ENCODE results near the gene EPHB2. TPM values are rescaled to one million over a fixed set of nuclear protein-coding genes. Genes with fewer than 3 reads are reported as not detected.
A peak's percentile ranks its signal among the peaks of the same experiment; 100 is the strongest.

The EPHB2 gene
- total RNA-seq, 1 donor: 24.9 TPM

GRCh38 chr1:22794647-22795365 is 84.2 kb downstream of the EPHB2 start:
- DNase-seq (ENCODE audit: low read depth): peak; percentile 49
- TF ChIP-seq, protein P1, sequence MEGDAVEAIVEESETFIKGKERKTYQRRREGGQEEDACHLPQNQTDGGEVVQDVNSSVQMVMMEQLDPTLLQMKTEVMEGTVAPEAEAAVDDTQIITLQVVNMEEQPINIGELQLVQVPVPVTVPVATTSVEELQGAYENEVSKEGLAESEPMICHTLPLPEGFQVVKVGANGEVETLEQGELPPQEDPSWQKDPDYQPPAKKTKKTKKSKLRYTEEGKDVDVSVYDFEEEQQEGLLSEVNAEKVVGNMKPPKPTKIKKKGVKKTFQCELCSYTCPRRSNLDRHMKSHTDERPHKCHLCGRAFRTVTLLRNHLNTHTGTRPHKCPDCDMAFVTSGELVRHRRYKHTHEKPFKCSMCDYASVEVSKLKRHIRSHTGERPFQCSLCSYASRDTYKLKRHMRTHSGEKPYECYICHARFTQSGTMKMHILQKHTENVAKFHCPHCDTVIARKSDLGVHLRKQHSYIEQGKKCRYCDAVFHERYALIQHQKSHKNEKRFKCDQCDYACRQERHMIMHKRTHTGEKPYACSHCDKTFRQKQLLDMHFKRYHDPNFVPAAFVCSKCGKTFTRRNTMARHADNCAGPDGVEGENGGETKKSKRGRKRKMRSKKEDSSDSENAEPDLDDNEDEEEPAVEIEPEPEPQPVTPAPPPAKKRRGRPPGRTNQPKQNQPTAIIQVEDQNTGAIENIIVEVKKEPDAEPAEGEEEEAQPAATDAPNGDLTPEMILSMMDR (IDR thresholded peaks at IDR 0.05; ENCODE audit: insufficient read depth, low read length): no peak

GRCh38 chr1:22795366-22795714 is 84.7 kb downstream of the EPHB2 start:
- no peak overlapping the region for H3K4me3 ChIP-seq (ENCODE audit: low read depth, low read length)
- TF ChIP-seq, protein P1 (IDR thresholded peaks at IDR 0.05; ENCODE audit: insufficient read depth, low read length): no peak
- no peak for DNase-seq (ENCODE audit: low read depth)

More at GRCh38 chr1:22794647-22795365, 84.2 kb downstream of the EPHB2 start:
- H3K4me3 ChIP-seq (ENCODE audit: low read depth, low read length): no peak overlapping the region

GRCh38 chr1:22796642-22797041 is 86.0 kb downstream of the EPHB2 start:
- DNase-seq (ENCODE audit: low read depth): no peak
- H3K4me3 ChIP-seq (ENCODE audit: low read depth, low read length): no peak overlapping the region
- TF ChIP-seq, protein P1 (IDR thresholded peaks at IDR 0.05; ENCODE audit: insufficient read depth, low read length): no peak

GRCh38 chr1:22798083-22798482 is 87.4 kb downstream of the EPHB2 start:
- DNase-seq (ENCODE audit: low read depth): no peak
- TF ChIP-seq, protein P1 (IDR thresholded peaks at IDR 0.05; ENCODE audit: insufficient read depth, low read length): no peak
- no peak overlapping the region for H3K4me3 ChIP-seq (ENCODE audit: low read depth, low read length)

DNA sequence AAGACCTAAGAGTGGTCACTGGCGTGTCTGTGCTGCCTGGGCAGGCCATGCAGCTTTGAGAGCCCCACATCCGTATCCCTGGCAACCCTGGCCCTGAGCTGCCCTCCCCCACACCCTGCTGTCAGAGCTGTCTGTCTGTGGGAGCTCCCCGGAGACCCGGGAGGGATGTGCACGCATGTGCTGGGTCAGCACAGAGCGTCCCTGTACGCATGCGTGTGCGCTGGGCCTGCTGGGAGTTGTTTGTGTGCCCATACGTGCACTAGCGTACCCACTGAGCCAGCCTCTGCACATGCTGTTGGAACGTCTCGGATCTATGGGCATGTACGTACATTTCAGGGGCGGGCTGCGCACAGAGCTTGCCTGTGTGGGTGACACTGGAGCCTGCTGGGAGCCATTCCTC is 89.3 kb downstream of the EPHB2 start:
- DNase-seq (ENCODE audit: low read depth): no peak
- no peak overlapping the region for H3K4me3 ChIP-seq (ENCODE audit: low read depth, low read length)
- TF ChIP-seq, protein P1 (IDR thresholded peaks at IDR 0.05; ENCODE audit: insufficient read depth, low read length): no peak

DNA sequence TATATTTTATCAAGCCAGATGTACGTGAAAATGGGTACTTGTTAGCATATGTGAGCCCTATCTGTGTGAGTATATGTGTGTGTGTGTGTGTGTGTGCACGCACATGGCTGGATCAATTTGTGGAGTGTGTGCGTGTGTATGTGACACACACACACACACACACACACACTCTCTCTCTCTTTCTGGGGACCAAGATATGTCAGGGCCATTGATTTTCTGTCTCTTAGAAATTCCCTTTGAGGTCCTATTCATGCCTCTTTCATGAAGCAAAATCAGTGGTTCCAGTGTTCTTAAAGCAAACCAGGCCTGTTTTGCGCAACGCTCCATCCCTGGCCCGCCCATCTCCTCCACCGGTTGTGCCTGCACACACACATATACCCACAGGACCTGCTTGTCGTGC is 90.0 kb downstream of the EPHB2 start:
- TF ChIP-seq, protein P1 (IDR thresholded peaks at IDR 0.05; ENCODE audit: insufficient read depth, low read length): no peak
- DNase-seq (ENCODE audit: low read depth): no peak
- no peak overlapping the region for H3K4me3 ChIP-seq (ENCODE audit: low read depth, low read length)

DNA sequence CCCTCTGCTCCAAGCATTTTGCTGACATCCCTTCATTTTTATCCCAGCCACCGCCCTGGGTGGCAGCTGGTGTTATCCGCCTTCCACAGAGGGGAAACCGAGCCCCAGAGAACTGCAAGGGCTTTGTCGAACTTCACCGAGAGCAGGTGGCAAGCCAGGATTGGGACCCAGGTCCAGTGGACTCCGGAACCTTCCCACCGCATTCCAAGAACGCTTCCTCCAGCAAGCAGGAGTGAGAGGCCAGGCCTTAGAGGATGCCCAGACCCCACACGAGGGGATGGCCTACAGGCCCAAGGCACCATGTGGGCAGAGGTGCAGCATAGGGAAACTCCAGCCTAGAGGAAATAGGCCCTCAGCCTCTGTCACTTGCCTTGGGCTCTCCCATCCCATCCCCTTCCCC is 90.7 kb downstream of the EPHB2 start:
- TF ChIP-seq, protein P1 (IDR thresholded peaks at IDR 0.05; ENCODE audit: insufficient read depth, low read length): no peak
- DNase-seq (ENCODE audit: low read depth): no peak
- H3K4me3 ChIP-seq (ENCODE audit: low read depth, low read length): no peak overlapping the region
